ENCODE measurements around the gene SLC24A5.

- TF ChIP-seq POLR2A (IDR thresholded peaks at IDR 0.05) (no peak), CTCF (IDR thresholded peaks at IDR 0.05) (no peak), EP300 (IDR thresholded peaks at IDR 0.05; ENCODE audit: low read depth) (no peak)
These were observed 32.7 kb downstream of the SLC24A5 start for GRCh38 chr15:48153526-48153925.

All from transverse colon (tissue), 3 donors.